Kidney (tissue), 14 donors: ENCODE results near the gene SMC1A. TPM values are rescaled to one million over a fixed set of nuclear protein-coding genes. Genes with fewer than 3 reads are reported as not detected.

Experiments used
- DNase-seq, 5 donors: peaks; one replicate each; pipeline ENCODE4 v3.0.0-alpha.2; 2013 to 2020
- FAIRE-seq: peaks from 2 replicates; lab custom pipeline; 2012; peaks lifted over from hg19 to GRCh38; lab: Jason Lieb, UNC
- H3K27ac ChIP-seq, 2 donors: one replicate each; pipeline ENCODE4 v1.7.0; 2013; ENCODE audit warnings: low read depth in 2 of 2, low read length in 2 of 2, inconsistent platforms in 1 of 2
- H3K27me3 ChIP-seq: one replicate; pipeline ENCODE4 v1.7.1; 2013; ENCODE audit warnings: low read length, inconsistent platforms; ENCODE audit not compliant: control insufficient read depth, insufficient read depth
- H3K36me3 ChIP-seq, 3 donors: one replicate each; pipeline versions ENCODE4 v1.7.0 to v1.7.1; 2013; ENCODE audit warnings: low read length in 3 of 3, control low read depth in 1 of 3, inconsistent platforms in 1 of 3; ENCODE audit not compliant: insufficient read depth in 3 of 3, control insufficient read depth in 2 of 3
- H3K4me1 ChIP-seq, 3 donors: one replicate each; pipeline versions ENCODE4 v1.7.0 to v1.7.1; 2013; ENCODE audit warnings: low read length in 3 of 3, inconsistent platforms in 1 of 3, low read depth in 1 of 3; ENCODE audit not compliant: control insufficient read depth in 2 of 3, insufficient read depth in 2 of 3
- H3K4me3 ChIP-seq, 3 donors: one replicate each; pipeline versions ENCODE4 v1.7.0 to v1.8.1; 2013; ENCODE audit warnings: low read length in 3 of 3, control low read depth in 1 of 3, inconsistent platforms in 1 of 3
- H3K9ac ChIP-seq, 3 donors: one replicate each; pipeline versions ENCODE4 v1.7.0 to v1.7.1; 2013; ENCODE audit warnings: low read length in 3 of 3, control low read depth in 1 of 3, inconsistent platforms in 1 of 3
- H3K9me3 ChIP-seq, 3 donors: one replicate each; pipeline versions ENCODE4 v1.7.0 to v1.7.1; 2013; ENCODE audit warnings: low read length in 3 of 3, control low read depth in 1 of 3, inconsistent platforms in 1 of 3; ENCODE audit not compliant: control insufficient read depth in 2 of 3, insufficient read depth in 1 of 3
- CTCF ChIP-seq: IDR thresholded peaks from 3 replicates; pipeline ENCODE4 v1.5.1; 2012; ENCODE audit warnings: mild to moderate bottlenecking, moderate library complexity, borderline replicate concordance; ENCODE audit not compliant: insufficient read depth; ENCODE audit errors: extremely low read depth
- intact Hi-C: fragments of 100-400 bp; cut with DNase I; formaldehyde crosslinking; loops from one replicate; pipeline ENCODE4 v1.11.1; 2022
- polyA plus RNA-seq: library from polyadenylated mRNA; stranded (reverse); fragments of 350-450 nt; fragmentation: Illumina TruSeq; extraction: RNeasy Lipid Tissue Mini Kit (QIAGEN cat#74804); gene quantifications from one replicate; pipeline ENCODE4 v1.2.3, GENCODE V29; 2014; ENCODE audit warnings: low read depth, low replicate concordance; ENCODE audit not compliant: insufficient read depth
- total RNA-seq: library from RNA; stranded (reverse); fragmentation: NEBNext Ultra II Directional; extraction: Animal tissue kit (Norgen Biotek cat#: 25700); gene quantifications from one replicate; pipeline ENCODE4 v1.2.1, GENCODE V29; 2021
- donor health status: control.
- donor health status: control.
- donor health status: control.
- donor health status: control.
- donor health status: control.
- donor health status: DM: yes; HTN: yes; CAD: no.
- donor health status: Normal renal cell carcinoma (clear cell type).

SMC1A gene
- total and polyA plus RNA-seq, 2 donors from 2014 or later, result 6.2 to 59.0 TPM

- Histone ChIP-seq H3K4me1 (no peaks in the 10 kb centered on the region), H3K9me3 (no peaks in the 10 kb centered on the region), H3K27me3 (no peaks in the 10 kb centered on the region), H3K4me3 (no peak overlapping the region), H3K36me3 (peaks cover 0 to 2% (median 0%) of the 10 kb centered on the region in 3 donors), H3K9ac (no peak overlapping the region), H3K27ac (no peak overlapping the region)
- no peak for DNase-seq
- FAIRE-seq, result no peak
- intact Hi-C loops, result no loop called here
- TF ChIP-seq CTCF, result no peak
Measured at GRCh38 chrX:53395605-53396298, 26.7 kb downstream of the SMC1A start.

GRCh38 chrX:53383376-53384076 is 38.9 kb downstream of the SMC1A start:
- no peaks in the 10 kb centered on the region for H3K9me3 ChIP-seq
- H3K36me3 ChIP-seq, result peaks cover 12 to 16% (median 13%) of the 10 kb centered on the region in 3 donors
- H3K27ac ChIP-seq, result no peak overlapping the region
- DNase-seq (no peak), FAIRE-seq (no peak)
- intact Hi-C loops, result no loop called here
- no peak overlapping the region for H3K9ac ChIP-seq
- no peaks in the 10 kb centered on the region for H3K4me1 ChIP-seq
- TF ChIP-seq CTCF, result no peak
- no peaks in the 10 kb centered on the region for H3K27me3 ChIP-seq
- H3K4me3 ChIP-seq, result no peak overlapping the region

- intact Hi-C loops, result no loop called here
- H3K27me3 ChIP-seq, result peaks cover 2% of the 10 kb centered on the region
- no peaks in the 10 kb centered on the region for H3K4me1 ChIP-seq
- TF ChIP-seq CTCF, result no peak
- no peak overlapping the region for H3K27ac ChIP-seq
- DNase-seq (no peak), FAIRE-seq (no peak)
- H3K4me3 ChIP-seq, result no peak overlapping the region
- H3K36me3 ChIP-seq, result peaks cover 14 to 15% (median 14%) of the 10 kb centered on the region in 3 donors
- no peaks in the 10 kb centered on the region for H3K9me3 ChIP-seq
- no peak overlapping the region for H3K9ac ChIP-seq
Measured at GRCh38 chrX:53379747-53380146, 42.7 kb downstream of the SMC1A start.
